Measurements from ENCODE around the gene ARFGAP2. TPM values are rescaled to one million over a fixed set of nuclear protein-coding genes. Genes with fewer than 3 reads are reported as not detected.

The ARFGAP2 gene
- total RNA-seq, 1 donor from 2014 or later = 95.0 TPM

- Histone ChIP-seq H4K20me1 (ENCODE audit: low read depth) (peaks cover 22% of the 10 kb centered on the region), H2AFZ (replicated peaks) (no peak overlapping the region), H3K9ac (no peak overlapping the region), H3K4me3 (no peak overlapping the region), H3K9me3 (ENCODE audit: low read depth) (no peaks in the 10 kb centered on the region), H3K4me2 (no peak overlapping the region), H3K27me3 (no peaks in the 10 kb centered on the region), H3K36me3 (no peaks in the 10 kb centered on the region), H3K4me1 (peaks cover 7% of the 10 kb centered on the region), H3F3A (ENCODE audit: low read depth) (peaks cover 33% of the 10 kb centered on the region), H3K79me2 (ENCODE audit: low read depth) (no peaks in the 10 kb centered on the region), H3K27ac (no peak overlapping the region)
- no peak overlapping the region for H3K27ac Mint-ChIP-seq
- H3K4me3 Mint-ChIP-seq = no peak overlapping the region
- no peak for TF ChIP-seq EZH2phosphoT487 (IDR thresholded peaks at IDR 0.05)
- TF ChIP-seq EZH2 (IDR thresholded peaks at IDR 0.05) = no peak
- no peak for TF ChIP-seq CTCF (IDR thresholded peaks at IDR 0.05)
- H3K9me3 Mint-ChIP-seq = no peaks in the 10 kb centered on the region
- peaks cover 27% of the 10 kb centered on the region for H3K4me1 Mint-ChIP-seq
- peaks cover 4% of the 10 kb centered on the region for H3K36me3 Mint-ChIP-seq
- peaks cover 4% of the 10 kb centered on the region for H3K27me3 Mint-ChIP-seq (ENCODE audit: insufficient read depth, low read depth)
- DNase-seq (ENCODE audit: low spot score) = no peak
Observed at GRCh38 chr11:47156951-47157350, 19.7 kb downstream of the ARFGAP2 start.

GRCh38 chr11:47156333-47156732, 20.3 kb downstream of the ARFGAP2 start:
- Mint-ChIP-seq H3K27me3 (ENCODE audit: insufficient read depth, low read depth) (peaks cover 2% of the 10 kb centered on the region), H3K4me3 (no peak overlapping the region), H3K36me3 (peaks cover 7% of the 10 kb centered on the region), H3K4me1 (peaks cover 30% of the 10 kb centered on the region), H3K27ac (no peak overlapping the region), H3K9me3 (no peaks in the 10 kb centered on the region)
- peaks cover 26% of the 10 kb centered on the region for H3F3A ChIP-seq (ENCODE audit: low read depth)
- no peak overlapping the region for H3K9ac ChIP-seq
- H3K79me2 ChIP-seq (ENCODE audit: low read depth) = no peaks in the 10 kb centered on the region
- H3K4me1 ChIP-seq = peaks cover 7% of the 10 kb centered on the region
- H3K4me3 ChIP-seq = no peak overlapping the region
- H3K4me2 ChIP-seq = no peak overlapping the region
- H3K27ac ChIP-seq = no peak overlapping the region
- no peak for DNase-seq (ENCODE audit: low spot score)
- no peak for TF ChIP-seq EZH2 (IDR thresholded peaks at IDR 0.05)
- TF ChIP-seq CTCF (IDR thresholded peaks at IDR 0.05) = no peak
- TF ChIP-seq EZH2phosphoT487 (IDR thresholded peaks at IDR 0.05) = no peak
- no peaks in the 10 kb centered on the region for H3K36me3 ChIP-seq
- H2AFZ ChIP-seq (replicated peaks) = no peak overlapping the region
- peaks cover 17% of the 10 kb centered on the region for H4K20me1 ChIP-seq (ENCODE audit: low read depth)
- no peaks in the 10 kb centered on the region for H3K27me3 ChIP-seq
- H3K9me3 ChIP-seq (ENCODE audit: low read depth) = no peaks in the 10 kb centered on the region

GRCh38 chr11:47155879-47156278, 20.8 kb downstream of the ARFGAP2 start:
- Mint-ChIP-seq H3K36me3 (peaks cover 8% of the 10 kb centered on the region), H3K27ac (no peak overlapping the region), H3K27me3 (ENCODE audit: insufficient read depth, low read depth) (peaks cover 2% of the 10 kb centered on the region), H3K4me3 (no peak overlapping the region), H3K9me3 (no peaks in the 10 kb centered on the region), H3K4me1 (peaks cover 31% of the 10 kb centered on the region)
- peaks cover 22% of the 10 kb centered on the region for H3F3A ChIP-seq (ENCODE audit: low read depth)
- no peak overlapping the region for H2AFZ ChIP-seq (replicated peaks)
- H3K27ac ChIP-seq = no peak overlapping the region
- H3K36me3 ChIP-seq = no peaks in the 10 kb centered on the region
- no peak overlapping the region for H3K4me2 ChIP-seq
- no peak overlapping the region for H3K9ac ChIP-seq
- no peaks in the 10 kb centered on the region for H3K79me2 ChIP-seq (ENCODE audit: low read depth)
- no peaks in the 10 kb centered on the region for H3K9me3 ChIP-seq (ENCODE audit: low read depth)
- TF ChIP-seq EZH2phosphoT487 (IDR thresholded peaks at IDR 0.05) (no peak), CTCF (IDR thresholded peaks at IDR 0.05) (no peak), EZH2 (IDR thresholded peaks at IDR 0.05) (no peak)
- H4K20me1 ChIP-seq (ENCODE audit: low read depth) = peaks cover 15% of the 10 kb centered on the region
- H3K4me3 ChIP-seq = no peak overlapping the region
- no peaks in the 10 kb centered on the region for H3K27me3 ChIP-seq
- DNase-seq (ENCODE audit: low spot score) = no peak
- peaks cover 7% of the 10 kb centered on the region for H3K4me1 ChIP-seq

Measured in neural progenitor cell (in vitro differentiated cells).